Measurements from ENCODE around the gene DEDD2. TPM values are rescaled to one million over a fixed set of nuclear protein-coding genes. Genes with fewer than 3 reads are reported as not detected.

Gene DEDD2
- total RNA-seq, 1 experiment from 2014 or later: 32.7 TPM

GRCh38 chr19:42251572-42252358 lies 34.3 kb upstream of the DEDD2 start:
- Histone ChIP-seq H3K9me3 (ENCODE audit: control insufficient read depth in 1 of 2, insufficient read depth in 1 of 2, low read depth in 1 of 2, low read length in 2 of 2) (no peaks in the 10 kb centered on the region), H3K79me2 (ENCODE audit: insufficient read depth, low read length) (peaks cover 54% of the 10 kb centered on the region), H2AFZ (ENCODE audit: low read depth, low read length, poor library complexity, severe bottlenecking) (no peak overlapping the region), H3K36me3 (ENCODE audit: control insufficient read depth in 1 of 2, insufficient read depth in 2 of 2, low read length in 2 of 2) (peaks cover 0 to 7% of the 10 kb centered on the region in 2 experiments; a peak in 2 of 4 replicates), H3K4me2 (ENCODE audit: low read length) (peak overlapping the region; percentile 94), H4K20me1 (ENCODE audit: insufficient read depth) (peaks cover 3% of the 10 kb centered on the region; the same call in 1 of the 2 replicates), H3K9ac (ENCODE audit: low read length) (peak overlapping the region; percentile 43), H3K4me1 (ENCODE audit: control insufficient read depth in 1 of 2, insufficient read depth in 2 of 2, low read length in 2 of 2) (peaks cover 22 to 48% of the 10 kb centered on the region in 2 experiments), H3K27me3 (ENCODE audit: insufficient read depth, low read length) (no peaks in the 10 kb centered on the region), H3K4me3 (replicated peaks in 1 of 2; ENCODE audit: low read depth in 1 of 2, low read length in 2 of 2) (no peak overlapping the region), H3K9me2 (ENCODE audit: insufficient read depth) (no peaks in the 10 kb centered on the region), H3K27ac (ENCODE audit: low read depth, low read length) (peak overlapping the region; percentile 51)
- no peak for DNase-seq (ENCODE audit: low read depth, low spot score)
- BruUV-seq (replicated peaks): no TSS peak
- ATAC-seq: no peak
- TF ChIP-seq POLR2A (IDR thresholded peaks at IDR 0.05; ENCODE audit: borderline replicate concordance, extremely low read depth, insufficient read depth, insufficient read length) (no peak), FOSL1 (IDR thresholded peaks at IDR 0.05; ENCODE audit: low read depth) (no peak)
- POLR2A ChIA-PET: interaction anchor here (1.6 to 1.8 kb wide), 2 partner anchors 9 to 28 kb away, joined by 9 to 16 read pairs; no protein-coding TSS in a partner anchor
- RAD21 ChIA-PET (ENCODE audit: low non-redundant PET in 1 of 2, low total read pairs in 2 of 2, uncharacterized antibody in 2 of 2, unreplicated experiment in 2 of 2): interaction anchor here in 1 of 2 experiments (1.0 kb wide), 1 partner anchor 9 kb away, joined by 3 read pairs; no protein-coding TSS in a partner anchor
- intact Hi-C loops (cut with micrococcal nuclease): no loop called here
- CTCF ChIA-PET: interaction anchor here (1.3 kb wide), 1 partner anchor 28 kb away, joined by 3 read pairs; no protein-coding TSS in a partner anchor

- Histone ChIP-seq H3K4me3 (replicated peaks in 1 of 2; ENCODE audit: low read depth in 1 of 2, low read length in 2 of 2) (no peak overlapping the region), H3K36me3 (ENCODE audit: control insufficient read depth in 1 of 2, insufficient read depth in 2 of 2, low read length in 2 of 2) (peaks cover 0 to 7% of the 10 kb centered on the region in 2 experiments; a peak in 2 of 4 replicates), H3K4me2 (ENCODE audit: low read length) (no peak overlapping the region; the same call in 1 of the 2 replicates), H3K9me3 (ENCODE audit: control insufficient read depth in 1 of 2, insufficient read depth in 1 of 2, low read depth in 1 of 2, low read length in 2 of 2) (no peaks in the 10 kb centered on the region), H3K79me2 (ENCODE audit: insufficient read depth, low read length) (peaks cover 54% of the 10 kb centered on the region), H2AFZ (ENCODE audit: low read depth, low read length, poor library complexity, severe bottlenecking) (no peak overlapping the region), H4K20me1 (ENCODE audit: insufficient read depth) (peaks cover 3% of the 10 kb centered on the region; the same call in 1 of the 2 replicates), H3K4me1 (ENCODE audit: control insufficient read depth in 1 of 2, insufficient read depth in 2 of 2, low read length in 2 of 2) (peaks cover 22 to 48% of the 10 kb centered on the region in 2 experiments), H3K9ac (ENCODE audit: low read length) (no peak overlapping the region), H3K27me3 (ENCODE audit: insufficient read depth, low read length) (no peaks in the 10 kb centered on the region), H3K27ac (ENCODE audit: low read depth, low read length) (peak overlapping the region; percentile 33; the same call in 1 of the 2 replicates), H3K9me2 (ENCODE audit: insufficient read depth) (no peaks in the 10 kb centered on the region)
- ATAC-seq (no peak), DNase-seq (ENCODE audit: low read depth, low spot score) (no peak)
- intact Hi-C loops (cut with micrococcal nuclease): no loop called here
- no peak for TF ChIP-seq YY1 (IDR thresholded peaks at IDR 0.05; ENCODE audit: extremely low read depth, insufficient replicate concordance, low read depth, low read length)
- RAD21 ChIA-PET (ENCODE audit: low non-redundant PET in 1 of 2, low total read pairs in 2 of 2, uncharacterized antibody in 2 of 2, unreplicated experiment in 2 of 2): interaction anchor here in 1 of 2 experiments (1.0 kb wide), 1 partner anchor 8 kb away, joined by 3 read pairs; no protein-coding TSS in a partner anchor
- no TSS peak for BruUV-seq (replicated peaks)
- CTCF ChIA-PET: interaction anchor here (1.3 kb wide), 1 partner anchor 29 kb away, joined by 3 read pairs; no protein-coding TSS in a partner anchor
- POLR2A ChIA-PET: interaction anchor here (1.6 to 1.8 kb wide), 2 partner anchors 8 to 29 kb away, joined by 9 to 16 read pairs; no protein-coding TSS in a partner anchor
These were observed 33.4 kb upstream of the DEDD2 start for GRCh38 chr19:42250666-42251531.
